ENCODE data around the gene AGPAT2. TPM values are rescaled to one million over a fixed set of nuclear protein-coding genes. Genes with fewer than 3 reads are reported as not detected.

AGPAT2 gene
- total RNA-seq, 1 donor from 2014 or later: 32.8 TPM

GRCh38 chr9:136664000-136664915 lies 23.0 kb downstream of the AGPAT2 start:
- Mint-ChIP-seq H3K36me3 (no peaks in the 10 kb centered on the region), H3K27ac (no peak overlapping the region), H3K9me3 (no peaks in the 10 kb centered on the region), H3K4me1 (peaks cover 9% of the 10 kb centered on the region), H3K4me3 (peak overlapping the region; percentile 79), H3K27me3 (ENCODE audit: low read depth) (no peaks in the 10 kb centered on the region)
- no peak for DNase-seq (ENCODE audit: low spot score in 2 of 2, unreplicated experiment in 2 of 2)
- TF ChIP-seq CTCF (IDR thresholded peaks at IDR 0.05; ENCODE audit: unreplicated experiment): no peak

- Mint-ChIP-seq H3K4me1 (peaks cover 9% of the 10 kb centered on the region), H3K9me3 (no peaks in the 10 kb centered on the region), H3K4me3 (no peak within 1 kb of the TSS), H3K36me3 (no peaks in the 10 kb centered on the region), H3K27ac (no peak within 1 kb of the TSS), H3K27me3 (ENCODE audit: low read depth) (peaks cover 4% of the 10 kb centered on the region)
- no peak for DNase-seq (ENCODE audit: low spot score in 2 of 2, unreplicated experiment in 2 of 2)
- no peak for TF ChIP-seq CTCF (IDR thresholded peaks at IDR 0.05; ENCODE audit: unreplicated experiment)
Measured at GRCh38 chr9:136662656-136663581, 24.3 kb downstream of the AGPAT2 start, which contains the start of gene EGFL7. EGFL7 (plus strand) TSS chr9:136662916; CDS start chr9:136668283, 5,367 bp downstream.

DNA sequence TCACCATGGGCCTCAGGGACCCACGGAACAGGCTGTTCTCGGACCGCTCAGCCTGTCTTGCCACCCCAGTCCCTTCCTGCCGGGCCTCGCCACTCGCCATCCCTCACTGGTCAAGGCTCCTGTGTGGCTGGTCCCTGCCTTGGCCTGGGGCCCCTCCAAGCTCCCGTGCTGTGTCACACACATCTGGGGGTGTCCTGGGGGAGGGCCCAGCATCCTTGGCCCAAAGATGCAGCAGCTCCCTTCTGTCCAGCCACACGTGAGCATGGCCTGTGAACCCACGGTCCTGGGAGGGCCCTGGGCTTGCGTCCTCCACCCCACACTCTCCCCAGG lies 25.0 kb downstream of the AGPAT2 start:
- H3K9me3 Mint-ChIP-seq: no peaks in the 10 kb centered on the region
- H3K4me1 Mint-ChIP-seq: peaks cover 9% of the 10 kb centered on the region
- no peak for TF ChIP-seq CTCF (IDR thresholded peaks at IDR 0.05; ENCODE audit: unreplicated experiment)
- H3K27me3 Mint-ChIP-seq (ENCODE audit: low read depth): peaks cover 8% of the 10 kb centered on the region
- DNase-seq (ENCODE audit: low spot score in 2 of 2, unreplicated experiment in 2 of 2): no peak
- no peak overlapping the region for H3K27ac Mint-ChIP-seq
- H3K4me3 Mint-ChIP-seq: no peak overlapping the region
- H3K36me3 Mint-ChIP-seq: no peaks in the 10 kb centered on the region

GRCh38 chr9:136661641-136662325 lies 25.5 kb downstream of the AGPAT2 start:
- no peak for TF ChIP-seq CTCF (IDR thresholded peaks at IDR 0.05; ENCODE audit: unreplicated experiment)
- H3K27ac Mint-ChIP-seq: no peak overlapping the region
- no peak overlapping the region for H3K4me3 Mint-ChIP-seq
- no peaks in the 10 kb centered on the region for H3K36me3 Mint-ChIP-seq
- no peaks in the 10 kb centered on the region for H3K9me3 Mint-ChIP-seq
- peaks cover 8% of the 10 kb centered on the region for H3K27me3 Mint-ChIP-seq (ENCODE audit: low read depth)
- H3K4me1 Mint-ChIP-seq: peaks cover 9% of the 10 kb centered on the region
- DNase-seq (ENCODE audit: low spot score in 2 of 2, unreplicated experiment in 2 of 2): no peak

DNA sequence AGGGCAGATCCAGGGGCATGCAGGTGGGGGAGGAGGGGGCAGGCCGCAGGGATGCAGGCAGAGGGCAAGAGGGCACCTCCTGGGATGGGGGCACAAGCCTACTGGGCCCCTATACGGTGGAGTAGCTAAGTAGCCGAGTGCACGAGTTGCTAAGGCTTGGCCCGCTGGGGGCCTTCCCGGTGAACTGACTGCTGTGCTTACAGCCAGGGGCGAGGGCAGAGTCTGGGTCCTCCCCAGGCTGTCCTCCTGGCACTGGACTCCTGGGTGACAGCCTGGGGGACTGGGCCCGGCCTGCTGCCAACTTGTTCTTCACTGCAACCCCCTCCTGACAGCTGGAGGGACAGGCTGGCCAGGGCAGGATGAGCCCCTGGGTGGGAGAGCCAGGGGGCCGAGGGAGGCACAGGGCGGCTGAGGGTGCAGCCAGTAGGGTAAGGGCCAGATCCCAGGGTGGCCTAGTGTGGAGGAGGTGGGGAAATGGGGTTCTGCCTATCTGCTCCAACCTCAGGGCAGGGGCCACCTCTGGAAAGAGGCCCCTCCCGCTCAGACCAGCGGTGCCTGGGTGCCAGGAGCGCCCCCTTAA lies 26.2 kb downstream of the AGPAT2 start:
- Mint-ChIP-seq H3K27ac (no peak overlapping the region), H3K36me3 (no peaks in the 10 kb centered on the region), H3K4me1 (peaks cover 5% of the 10 kb centered on the region), H3K4me3 (no peak overlapping the region), H3K9me3 (no peaks in the 10 kb centered on the region), H3K27me3 (ENCODE audit: low read depth) (peaks cover 8% of the 10 kb centered on the region)
- DNase-seq (ENCODE audit: low spot score in 2 of 2, unreplicated experiment in 2 of 2): no peak
- no peak for TF ChIP-seq CTCF (IDR thresholded peaks at IDR 0.05; ENCODE audit: unreplicated experiment)
